ENCODE measurements around the gene COTL1. TPM values are rescaled to one million over a fixed set of nuclear protein-coding genes. Genes with fewer than 3 reads are reported as not detected.

COTL1 gene
- total and polyA plus RNA-seq, 2 of the 13 experiments (the other 11 are each of a cell fraction or from before 2014, with no cell fraction given) = 8.7 to 16.9 TPM

DNA sequence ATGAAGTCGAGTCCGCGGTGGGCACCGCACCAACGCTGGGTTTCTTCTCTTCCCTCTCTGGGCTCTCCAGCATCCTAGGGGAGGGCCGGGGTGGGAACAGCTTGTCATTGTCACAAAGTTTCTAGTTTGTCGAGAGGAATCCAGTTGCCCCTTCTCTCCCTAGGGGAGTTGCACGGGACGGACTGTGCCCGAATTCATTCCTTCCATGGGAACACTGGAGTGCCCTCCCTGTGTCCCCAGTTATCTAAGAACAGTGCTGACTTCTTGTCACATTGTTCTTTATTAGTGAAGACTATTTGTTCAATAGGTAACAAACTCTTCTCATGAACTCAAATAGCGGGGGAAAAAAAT, 31.6 kb upstream of the COTL1 start (continued):
- no peak for TF ChIP-seq ARNTL (CRISPR knock-in tag; IDR thresholded peaks at IDR 0.05)

DNA sequence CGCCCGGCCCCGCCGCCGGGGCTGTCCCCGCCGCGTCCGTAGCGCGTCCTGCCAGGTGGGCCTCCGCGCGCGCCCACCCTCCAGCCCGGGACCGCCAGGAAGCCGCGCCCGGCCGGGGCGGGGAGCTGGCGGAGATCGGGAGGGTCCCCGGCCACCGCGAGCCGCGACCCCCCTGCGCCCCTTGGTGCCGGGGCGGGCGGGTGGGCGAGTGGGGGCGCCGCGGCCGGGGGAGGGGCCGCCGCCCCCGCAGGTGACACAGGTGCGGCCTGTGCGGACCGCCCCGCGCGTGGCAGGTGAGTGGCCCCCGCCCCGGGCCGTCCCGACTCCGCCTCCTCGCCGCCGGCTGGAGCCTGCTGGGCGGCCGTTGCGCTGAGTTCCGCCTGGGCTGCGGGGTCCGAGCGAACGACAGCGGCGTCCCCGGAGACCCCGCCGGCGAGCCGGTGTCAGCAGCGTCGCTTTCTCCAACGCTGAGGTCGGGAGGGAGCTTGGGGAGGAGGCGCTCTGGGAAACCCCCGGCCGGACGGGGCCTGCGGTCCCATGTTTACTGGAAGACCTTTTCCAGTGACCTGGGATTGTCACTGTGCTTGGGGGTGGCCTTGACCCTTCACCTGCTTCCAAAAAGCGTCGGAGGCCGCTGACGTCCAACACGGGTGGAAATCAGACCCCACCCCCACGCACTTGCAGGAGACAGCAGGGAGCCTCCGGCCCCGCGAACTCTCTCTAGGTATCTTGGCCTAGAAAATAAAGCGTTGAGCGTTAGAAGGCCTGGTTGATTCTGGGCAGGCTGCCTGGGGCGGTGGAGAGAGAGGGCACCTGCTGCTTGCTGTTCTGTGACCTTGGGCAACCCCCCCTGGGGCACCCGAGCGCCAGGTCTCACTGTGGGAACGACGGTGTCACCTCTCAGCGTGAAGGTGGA, 31.0 kb upstream of the COTL1 start:
- CTCF ChIA-PET (ENCODE audit: low intra/inter-chr PET ratio, low total read pairs) = no interaction called here
- H3K36me3 ChIP-seq (replicated peaks in 1 of 2; ENCODE audit: control insufficient read depth in 1 of 2, insufficient read depth in 2 of 2, low read length in 2 of 2) = peaks cover 2 to 16% of the 10 kb centered on the region in 2 experiments; a peak in 3 of 5 replicates
- in situ Hi-C loops (cut with HindIII; ENCODE audit: extremely low pct_ligation_motif_present, low pct_unique_long_range_greater_than_20kb) = no loop called here
- BruUV-seq (replicated peaks) = no TSS peak
- peak overlapping the region; percentile 77 to 87 (median 79) for H3K4me3 ChIP-seq (replicated peaks in 1 of 3; ENCODE audit: insufficient read depth in 1 of 3, low read depth in 2 of 3, low read length in 3 of 3)
- peaks cover 5% of the 10 kb centered on the region; the same call in 1 of the 2 replicates for H4K20me1 ChIP-seq (ENCODE audit: insufficient read depth, low read length)
- FAIRE-seq (peak; percentile 23), ATAC-seq (peak; percentile 68), DNase-seq (ENCODE audit: low spot score) (no peak)
- 2% methylated on average over 47 of the region's 96 CpGs for WGBS (ENCODE audit: low lambda C conversion rate)
- H3K79me2 ChIP-seq (ENCODE audit: insufficient read depth, low read length) = no peaks in the 10 kb centered on the region
- no peak overlapping the region for H3K27ac ChIP-seq (ENCODE audit: extremely low read length, insufficient read depth, low read length)
- H3K4me2 ChIP-seq (ENCODE audit: low read depth, low read length) = peak overlapping the region; percentile 99
- H3K9ac ChIP-seq (ENCODE audit: insufficient read depth, low read depth, low read length) = peak overlapping the region; percentile 77
- POLR2A ChIA-PET = interaction anchor here (0.9 to 1.6 kb wide), 2 partner anchors 12 to 43 kb away, joined by 3 to 4 read pairs; no protein-coding TSS in a partner anchor
- H3K4me1 ChIP-seq (ENCODE audit: insufficient read depth, low read length) = peaks cover 39% of the 10 kb centered on the region
- H2AFZ ChIP-seq (ENCODE audit: low read length) = no peak overlapping the region
- intact Hi-C loops (cut with micrococcal nuclease; ENCODE audit: unreplicated experiment) = no loop called here
- H3K9me3 ChIP-seq (ENCODE audit: low read length) = no peaks in the 10 kb centered on the region
- H3K27me3 ChIP-seq (ENCODE audit: control insufficient read depth in 1 of 2, insufficient read depth in 2 of 2, low read length in 2 of 2) = peaks cover 0 to 23% of the 10 kb centered on the region in 2 experiments; a peak in 2 of 5 replicates
- TF ChIP-seq NFKBIZ (CRISPR knock-in tag; IDR thresholded peaks at IDR 0.05) (0 out of 2 replicates have a peak, but pooled peaks have one; percentile 57), CHD2 (IDR thresholded peaks at IDR 0.05; ENCODE audit: low read depth, low read length) (no peak), MAF1 (CRISPR knock-in tag; IDR thresholded peaks at IDR 0.05; ENCODE audit: borderline replicate concordance) (no peak), ZNF451 (CRISPR knock-in tag; IDR thresholded peaks at IDR 0.05) (no peak), ZNF138 (CRISPR knock-in tag; IDR thresholded peaks at IDR 0.05; ENCODE audit: low read depth) (no peak; the same call in 1 of the 2 replicates), ZNF274 (CRISPR knock-in tag; IDR thresholded peaks at IDR 0.05) (peak; percentile 87), SMAD9 (CRISPR knock-in tag; IDR thresholded peaks at IDR 0.05) (no peak), ZSCAN9 (CRISPR knock-in tag; IDR thresholded peaks at IDR 0.05; ENCODE audit: borderline replicate concordance) (no peak), FOXK2 (IDR thresholded peaks at IDR 0.05) (no peak), PPARG (CRISPR knock-in tag; conservative IDR thresholded peaks at IDR 0.05) (peak; percentile 88), HNRNPH1 (optimal IDR thresholded peaks at IDR 0.05; ENCODE audit: low read depth, low read length) (no peak), HOXA5 (CRISPR knock-in tag; IDR thresholded peaks at IDR 0.05) (no peak), KDM5B (CRISPR knock-in tag; IDR thresholded peaks at IDR 0.05; ENCODE audit: borderline replicate concordance) (no peak), NBN (conservative IDR thresholded peaks at IDR 0.05) (no peak)
- TF ChIP-seq, protein P1, sequence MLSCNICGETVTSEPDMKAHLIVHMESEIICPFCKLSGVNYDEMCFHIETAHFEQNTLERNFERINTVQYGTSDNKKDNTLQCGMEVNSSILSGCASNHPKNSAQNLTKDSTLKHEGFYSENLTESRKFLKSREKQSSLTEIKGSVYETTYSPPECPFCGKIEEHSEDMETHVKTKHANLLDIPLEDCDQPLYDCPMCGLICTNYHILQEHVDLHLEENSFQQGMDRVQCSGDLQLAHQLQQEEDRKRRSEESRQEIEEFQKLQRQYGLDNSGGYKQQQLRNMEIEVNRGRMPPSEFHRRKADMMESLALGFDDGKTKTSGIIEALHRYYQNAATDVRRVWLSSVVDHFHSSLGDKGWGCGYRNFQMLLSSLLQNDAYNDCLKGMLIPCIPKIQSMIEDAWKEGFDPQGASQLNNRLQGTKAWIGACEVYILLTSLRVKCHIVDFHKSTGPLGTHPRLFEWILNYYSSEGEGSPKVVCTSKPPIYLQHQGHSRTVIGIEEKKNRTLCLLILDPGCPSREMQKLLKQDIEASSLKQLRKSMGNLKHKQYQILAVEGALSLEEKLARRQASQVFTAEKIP (CRISPR knock-in tag; IDR thresholded peaks at IDR 0.05; ENCODE audit: borderline replicate concordance) = no peak
- TF ChIP-seq, protein P2, sequence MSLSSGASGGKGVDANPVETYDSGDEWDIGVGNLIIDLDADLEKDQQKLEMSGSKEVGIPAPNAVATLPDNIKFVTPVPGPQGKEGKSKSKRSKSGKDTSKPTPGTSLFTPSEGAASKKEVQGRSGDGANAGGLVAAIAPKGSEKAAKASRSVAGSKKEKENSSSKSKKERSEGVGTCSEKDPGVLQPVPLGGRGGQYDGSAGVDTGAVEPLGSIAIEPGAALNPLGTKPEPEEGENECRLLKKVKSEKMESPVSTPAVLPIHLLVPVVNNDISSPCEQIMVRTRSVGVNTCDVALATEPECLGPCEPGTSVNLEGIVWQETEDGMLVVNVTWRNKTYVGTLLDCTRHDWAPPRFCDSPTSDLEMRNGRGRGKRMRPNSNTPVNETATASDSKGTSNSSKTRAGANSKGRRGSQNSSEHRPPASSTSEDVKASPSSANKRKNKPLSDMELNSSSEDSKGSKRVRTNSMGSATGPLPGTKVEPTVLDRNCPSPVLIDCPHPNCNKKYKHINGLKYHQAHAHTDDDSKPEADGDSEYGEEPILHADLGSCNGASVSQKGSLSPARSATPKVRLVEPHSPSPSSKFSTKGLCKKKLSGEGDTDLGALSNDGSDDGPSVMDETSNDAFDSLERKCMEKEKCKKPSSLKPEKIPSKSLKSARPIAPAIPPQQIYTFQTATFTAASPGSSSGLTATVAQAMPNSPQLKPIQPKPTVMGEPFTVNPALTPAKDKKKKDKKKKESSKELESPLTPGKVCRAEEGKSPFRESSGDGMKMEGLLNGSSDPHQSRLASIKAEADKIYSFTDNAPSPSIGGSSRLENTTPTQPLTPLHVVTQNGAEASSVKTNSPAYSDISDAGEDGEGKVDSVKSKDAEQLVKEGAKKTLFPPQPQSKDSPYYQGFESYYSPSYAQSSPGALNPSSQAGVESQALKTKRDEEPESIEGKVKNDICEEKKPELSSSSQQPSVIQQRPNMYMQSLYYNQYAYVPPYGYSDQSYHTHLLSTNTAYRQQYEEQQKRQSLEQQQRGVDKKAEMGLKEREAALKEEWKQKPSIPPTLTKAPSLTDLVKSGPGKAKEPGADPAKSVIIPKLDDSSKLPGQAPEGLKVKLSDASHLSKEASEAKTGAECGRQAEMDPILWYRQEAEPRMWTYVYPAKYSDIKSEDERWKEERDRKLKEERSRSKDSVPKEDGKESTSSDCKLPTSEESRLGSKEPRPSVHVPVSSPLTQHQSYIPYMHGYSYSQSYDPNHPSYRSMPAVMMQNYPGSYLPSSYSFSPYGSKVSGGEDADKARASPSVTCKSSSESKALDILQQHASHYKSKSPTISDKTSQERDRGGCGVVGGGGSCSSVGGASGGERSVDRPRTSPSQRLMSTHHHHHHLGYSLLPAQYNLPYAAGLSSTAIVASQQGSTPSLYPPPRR (CRISPR knock-in tag; IDR thresholded peaks at IDR 0.05; ENCODE audit: borderline replicate concordance) = no peak
